ENCODE results near the gene HTR4.
"Not testable (repeated sequence)": the region's sequence is repeated elsewhere in the genome, so short reads cannot be mapped to it uniquely, and the experiment has no call there.

The HTR4 gene

GRCh38 chr5:148599187-148599586 lies 55.1 kb downstream of the HTR4 start:
- no peak for DNase-seq

- no peak for DNase-seq
Measured at GRCh38 chr5:148595697-148596096, 58.6 kb downstream of the HTR4 start.

- no peak for DNase-seq
Measured at GRCh38 chr5:148586796-148587195, 67.5 kb downstream of the HTR4 start.

GRCh38 chr5:148585988-148586387 lies 68.3 kb downstream of the HTR4 start:
- DNase-seq, result no peak

GRCh38 chr5:148584103-148584502 lies 70.2 kb downstream of the HTR4 start:
- no peak for DNase-seq

GRCh38 chr5:148583421-148583965 lies 70.8 kb downstream of the HTR4 start:
- no peak for DNase-seq

GRCh38 chr5:148574167-148574566 lies 80.2 kb downstream of the HTR4 start:
- no peak for DNase-seq

GRCh38 chr5:148573374-148573773 lies 81.0 kb downstream of the HTR4 start:
- no peak for DNase-seq

GRCh38 chr5:148569948-148570347 lies 84.4 kb downstream of the HTR4 start:
- no peak for DNase-seq

- no peak for DNase-seq
Measured at GRCh38 chr5:148565148-148565547, 89.2 kb downstream of the HTR4 start.

- DNase-seq, result no peak
Measured at GRCh38 chr5:148563021-148563420, 91.3 kb downstream of the HTR4 start.

GRCh38 chr5:148561801-148562311 lies 92.5 kb downstream of the HTR4 start:
- DNase-seq, result no peak

GRCh38 chr5:148559461-148559860 lies 94.9 kb downstream of the HTR4 start:
- DNase-seq, result no peak

GRCh38 chr5:148558892-148559291 lies 95.4 kb downstream of the HTR4 start:
- no peak for DNase-seq

GRCh38 chr5:148556835-148557234 lies 97.5 kb downstream of the HTR4 start:
- no peak for DNase-seq

GRCh38 chr5:148554621-148555020 lies 99.7 kb downstream of the HTR4 start:
- no peak for DNase-seq

- DNase-seq, result no peak
Measured at GRCh38 chr5:148543727-148544126, 110.6 kb downstream of the HTR4 start.

GRCh38 chr5:148542812-148543211 lies 111.5 kb downstream of the HTR4 start:
- DNase-seq, result no peak

- DNase-seq, result no peak
Measured at GRCh38 chr5:148541054-148541835, 113.1 kb downstream of the HTR4 start.

GRCh38 chr5:148540647-148541046 lies 113.7 kb downstream of the HTR4 start:
- no peak for DNase-seq

- no peak for DNase-seq
Measured at GRCh38 chr5:148539851-148540250, 114.5 kb downstream of the HTR4 start.

GRCh38 chr5:148535190-148535589 lies 119.1 kb downstream of the HTR4 start:
- DNase-seq, result no peak

- DNase-seq, result no peak
Measured at GRCh38 chr5:148532969-148533670, 121.2 kb downstream of the HTR4 start.

GRCh38 chr5:148529450-148529849 lies 124.9 kb downstream of the HTR4 start:
- DNase-seq, result not testable (repeated sequence)
